ENCODE measurements around the gene TMEM139.

DNA sequence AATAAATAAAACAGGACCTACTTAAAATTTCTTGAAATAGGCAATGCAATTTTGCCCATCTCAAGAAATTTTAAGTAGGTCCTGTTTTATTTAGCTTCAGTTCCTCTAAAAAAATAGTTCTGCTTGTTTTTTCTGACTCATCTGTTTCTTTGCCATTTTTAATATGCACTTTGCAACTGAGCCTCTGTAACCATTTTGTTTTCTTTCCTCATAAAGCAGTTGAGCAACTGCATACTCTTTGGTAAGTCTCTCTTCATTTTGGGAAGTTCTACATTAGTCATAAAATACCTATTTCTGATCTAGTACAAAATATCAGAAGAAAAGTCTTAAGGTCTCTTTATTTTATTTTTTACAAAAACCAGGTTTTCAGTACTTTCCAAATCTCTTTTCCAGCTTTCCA lies 44.9 kb upstream of the TMEM139 start:
- TF ChIP-seq REST (IDR thresholded peaks at IDR 0.05; ENCODE audit: low read depth, low read length), result no peak
- no peak for TF ChIP-seq POLR2AphosphoS5 (IDR thresholded peaks at IDR 0.05; ENCODE audit: low read depth, low read length)
- TF ChIP-seq CTCF (IDR thresholded peaks at IDR 0.05), result no peak
- TF ChIP-seq YY1 (IDR thresholded peaks at IDR 0.05; ENCODE audit: low read depth), result no peak
- no peak for TF ChIP-seq RCOR1 (IDR thresholded peaks at IDR 0.05; ENCODE audit: low read length)
